SH-SY5Y (cell line): Measurements from ENCODE around the gene KCNJ13.

Source experiments
- GATA2 ChIP-seq: IDR thresholded peaks from 2 replicates; pipeline ENCODE4 v1.6.1; 2011; ENCODE audit warnings: mild to moderate bottlenecking, low read depth, low read length
- GATA3 ChIP-seq: IDR thresholded peaks from 2 replicates; pipeline ENCODE4 v1.6.1; 2011; ENCODE audit warnings: low read depth, mild to moderate bottlenecking, low read length, moderate library complexity

GRCh38 chr2:232757905-232758304 is 18.5 kb downstream of the KCNJ13 start:
- TF ChIP-seq GATA2: no peak
- TF ChIP-seq GATA3: no peak
